HG03575 (cell line): ENCODE data around the gene ARHGAP40.

Experiments used
- ATAC-seq: cut with Tn5 transposase; IDR thresholded peaks from one replicate; pipeline ENCODE4 v1.9.1; 2021; ENCODE audit not compliant: unreplicated experiment, insufficient number of reproducible peaks, low FRiP score; ENCODE audit errors: extremely low read depth

ARHGAP40 gene

GRCh38 chr20:38671186-38671585 is 69.6 kb downstream of the ARHGAP40 start:
- no peak for ATAC-seq

GRCh38 chr20:38671701-38672292 is 70.2 kb downstream of the ARHGAP40 start:
- no peak for ATAC-seq

- no peak for ATAC-seq
These were observed 70.9 kb downstream of the ARHGAP40 start for GRCh38 chr20:38672504-38672903.

- no peak for ATAC-seq
These were observed 71.7 kb downstream of the ARHGAP40 start for GRCh38 chr20:38673261-38673660.

- ATAC-seq: no peak
These were observed 72.1 kb downstream of the ARHGAP40 start for GRCh38 chr20:38673725-38674091.

GRCh38 chr20:38674092-38674764 is 72.6 kb downstream of the ARHGAP40 start:
- no peak for ATAC-seq

- ATAC-seq: no peak
These were observed 73.1 kb downstream of the ARHGAP40 start for GRCh38 chr20:38674765-38675133.

- ATAC-seq: no peak
These were observed 75.0 kb downstream of the ARHGAP40 start for GRCh38 chr20:38676576-38676975.

GRCh38 chr20:38680500-38681306 is 79.1 kb downstream of the ARHGAP40 start:
- no peak for ATAC-seq

GRCh38 chr20:38685271-38685670 is 83.7 kb downstream of the ARHGAP40 start:
- no peak for ATAC-seq

GRCh38 chr20:38685853-38686473 is 84.4 kb downstream of the ARHGAP40 start:
- ATAC-seq: no peak

- no peak for ATAC-seq
These were observed 91.1 kb downstream of the ARHGAP40 start for GRCh38 chr20:38692436-38693411.

- ATAC-seq: no peak
These were observed 95.7 kb downstream of the ARHGAP40 start for GRCh38 chr20:38697306-38697705.

GRCh38 chr20:38698541-38698940 is 96.9 kb downstream of the ARHGAP40 start:
- no peak for ATAC-seq

- ATAC-seq: no peak
These were observed 98.5 kb downstream of the ARHGAP40 start for GRCh38 chr20:38700141-38700540.
